ENCODE results near the gene ANKRD45.
"Not testable (repeated sequence)": the region's sequence is repeated elsewhere in the genome, so short reads cannot be mapped to it uniquely, and the experiment has no call there.

The ANKRD45 gene, protein sequence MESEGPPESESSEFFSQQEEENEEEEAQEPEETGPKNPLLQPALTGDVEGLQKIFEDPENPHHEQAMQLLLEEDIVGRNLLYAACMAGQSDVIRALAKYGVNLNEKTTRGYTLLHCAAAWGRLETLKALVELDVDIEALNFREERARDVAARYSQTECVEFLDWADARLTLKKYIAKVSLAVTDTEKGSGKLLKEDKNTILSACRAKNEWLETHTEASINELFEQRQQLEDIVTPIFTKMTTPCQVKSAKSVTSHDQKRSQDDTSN

DNA sequence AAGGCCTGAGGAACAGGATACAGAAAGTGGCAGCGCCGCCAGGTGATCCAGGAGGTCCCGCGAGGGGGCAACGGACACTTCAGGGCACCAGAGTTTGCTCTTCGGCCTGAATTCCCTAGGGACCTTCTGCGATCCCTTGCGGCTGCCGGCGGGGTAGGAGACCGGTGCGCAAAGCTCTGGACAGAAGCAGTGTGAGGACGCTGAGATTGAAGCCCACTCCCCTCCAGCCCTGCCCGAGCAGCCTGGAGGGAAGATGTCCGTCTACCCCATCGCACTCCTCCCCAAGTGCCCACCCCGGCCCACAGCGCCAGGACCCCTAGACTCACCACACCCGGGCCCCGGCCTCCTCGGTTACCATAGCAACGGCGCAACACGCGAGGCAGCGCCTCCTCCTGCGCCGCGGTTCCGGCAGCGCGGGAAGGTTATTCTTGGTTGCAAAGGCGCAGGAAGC is at the start of gene ANKRD45:
ANKRD45 (minus strand) TSS at position 361 of the 451 bp plus-strand sequence. CDS start 10,433 bp downstream, outside the sequence.
- in situ Hi-C loops (cut with MboI; ENCODE audit: low sequenced_read_pairs), result no loop called here

GRCh38 chr1:173717238-173717637 is 47.6 kb upstream of the ANKRD45 start:
- in situ Hi-C loops (cut with MboI; ENCODE audit: low sequenced_read_pairs), result no loop called here

DNA sequence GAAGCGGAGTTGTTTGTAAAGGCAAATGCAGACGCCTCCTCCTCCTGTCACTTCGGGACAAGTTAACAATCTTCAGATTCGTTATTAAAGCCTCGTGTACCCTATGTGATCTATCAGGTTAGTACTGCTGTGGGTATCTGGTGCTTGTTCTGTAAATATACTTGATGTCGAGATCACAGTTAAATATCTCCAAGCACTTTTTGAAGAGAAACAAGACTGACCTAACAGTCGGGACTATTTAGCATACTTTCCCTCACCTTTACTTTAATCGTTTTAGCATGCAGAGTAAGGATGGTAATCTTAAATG is 45.8 kb upstream of the ANKRD45 start:
- in situ Hi-C loops (cut with MboI; ENCODE audit: low sequenced_read_pairs), result no loop called here

- in situ Hi-C loops (cut with MboI; ENCODE audit: low sequenced_read_pairs), result no loop called here
Observed at GRCh38 chr1:173714759-173715537, 45.3 kb upstream of the ANKRD45 start, which contains the start of gene KLHL20. TSS of gene KLHL20 (plus strand) at chr1:173714981. CDS start at chr1:173716044, 1,063 bp downstream.

DNA sequence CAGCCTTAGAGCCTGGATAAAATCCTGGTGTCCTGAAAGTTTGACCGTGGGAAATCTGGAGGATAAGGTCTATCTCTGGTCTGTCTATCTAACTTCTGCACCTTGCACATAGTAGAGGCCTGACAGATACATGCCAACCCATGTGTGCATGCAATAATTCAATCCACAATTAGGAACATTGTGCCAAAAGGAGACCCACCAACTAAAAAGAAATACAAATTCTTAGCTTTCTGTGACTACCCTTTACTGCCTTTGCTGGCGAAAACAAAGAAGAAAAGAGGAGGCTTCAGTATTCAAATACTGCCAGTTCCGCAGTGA is 44.7 kb upstream of the ANKRD45 start:
- in situ Hi-C loops (cut with MboI; ENCODE audit: low sequenced_read_pairs), result no loop called here

DNA sequence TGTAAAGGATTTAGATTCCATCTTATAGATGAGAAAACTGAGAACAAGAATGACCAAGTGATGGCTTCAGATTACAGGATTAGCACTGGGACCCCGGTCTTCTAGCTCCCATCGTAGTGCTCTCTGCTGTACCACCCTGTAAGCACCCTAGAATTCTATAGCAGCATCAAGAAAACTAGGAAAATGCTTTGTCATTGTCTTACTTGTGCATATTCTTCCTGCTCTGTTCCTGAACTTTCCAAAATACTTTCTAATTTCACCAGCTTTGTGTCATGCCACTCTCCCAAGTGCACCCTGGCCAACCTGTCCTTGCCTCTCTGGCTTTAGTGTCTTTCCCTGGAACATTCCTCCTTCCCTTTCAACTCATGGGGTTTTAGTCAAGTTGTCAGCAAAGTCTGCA is 39.1 kb upstream of the ANKRD45 start:
- in situ Hi-C loops (cut with MboI; ENCODE audit: low sequenced_read_pairs), result no loop called here

- in situ Hi-C loops (cut with MboI; ENCODE audit: low sequenced_read_pairs), result no loop called here
Observed at GRCh38 chr1:173705117-173705516, 35.5 kb upstream of the ANKRD45 start.

DNA sequence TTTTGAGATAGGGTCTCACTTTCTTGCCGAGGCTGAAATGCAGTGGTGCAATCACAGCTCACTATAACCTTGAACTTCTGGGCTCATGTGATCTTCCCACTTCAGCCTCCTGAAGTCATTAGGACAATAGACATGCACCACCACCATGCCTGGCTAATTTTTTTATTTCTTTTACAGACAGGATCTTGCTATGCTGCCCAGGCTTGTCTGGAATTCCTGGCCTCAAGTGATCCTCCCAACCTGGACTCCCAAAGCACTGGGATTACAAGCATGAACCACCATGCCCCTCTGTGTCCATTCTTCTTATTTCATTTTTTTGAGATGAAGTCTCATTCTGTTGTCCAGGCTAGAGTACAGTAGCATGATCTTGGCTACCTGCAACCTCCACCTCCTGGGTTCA is 33.1 kb upstream of the ANKRD45 start:
- in situ Hi-C loops (cut with MboI; ENCODE audit: low sequenced_read_pairs), result no loop called here

DNA sequence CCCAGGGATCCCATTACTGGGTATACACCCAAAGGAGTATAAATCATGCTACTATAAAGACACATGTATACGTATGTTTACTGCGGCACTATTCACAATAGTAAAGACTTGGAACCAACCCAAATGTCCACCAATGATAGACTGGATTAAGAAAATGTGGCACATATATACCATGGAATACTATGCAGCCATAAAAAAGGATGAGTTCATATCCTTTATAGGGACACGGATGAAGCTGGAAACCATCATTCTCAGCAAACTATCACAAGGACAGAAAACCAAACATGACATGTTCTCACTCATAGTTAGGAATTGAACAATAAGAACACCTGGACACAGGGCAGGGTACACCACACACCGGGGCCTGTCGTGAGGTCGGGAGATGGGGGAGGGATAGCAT is 31.6 kb upstream of the ANKRD45 start:
- in situ Hi-C loops (cut with MboI; ENCODE audit: low sequenced_read_pairs), result not testable (repeated sequence)

DNA sequence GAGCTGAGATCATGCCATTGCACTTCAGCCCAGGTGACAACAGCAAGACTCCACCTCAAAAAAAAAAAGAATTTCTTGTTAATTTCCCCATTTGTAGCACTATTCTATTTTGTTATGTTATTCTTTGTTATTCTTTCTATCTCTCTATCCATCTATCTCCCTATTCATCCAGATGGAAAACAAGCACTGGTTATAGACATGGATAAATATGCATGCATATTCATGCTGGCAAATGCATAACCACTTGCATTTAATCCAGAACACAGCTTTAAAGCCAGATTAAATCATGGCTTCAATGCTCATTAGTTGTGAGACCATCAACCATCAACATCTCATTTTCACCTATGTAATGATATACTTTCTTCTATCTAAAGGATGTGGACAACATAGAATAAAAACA is 23.6 kb upstream of the ANKRD45 start:
- in situ Hi-C loops (cut with MboI; ENCODE audit: low sequenced_read_pairs), result no loop called here

DNA sequence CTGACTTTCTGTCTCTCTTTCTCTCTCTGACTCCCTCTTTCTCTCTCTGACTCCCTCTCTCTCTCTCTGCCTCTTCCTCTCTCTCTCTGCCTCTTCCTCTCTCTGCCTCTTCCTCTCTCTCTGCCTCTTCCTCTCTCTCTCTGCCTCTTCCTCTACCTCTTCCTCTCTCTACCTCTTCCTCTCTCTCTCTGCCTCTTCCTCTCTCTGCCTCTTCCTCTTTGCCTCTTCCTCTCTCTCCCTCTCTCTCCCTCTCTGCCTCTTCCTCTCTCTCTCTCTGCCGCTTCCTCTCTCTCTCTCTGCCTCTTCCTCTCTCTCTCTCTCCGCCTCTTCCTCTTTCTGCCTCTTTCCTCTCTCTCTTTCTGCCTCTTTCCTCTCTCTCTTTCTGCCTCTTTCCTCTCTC is 18.6 kb upstream of the ANKRD45 start:
- in situ Hi-C loops (cut with MboI; ENCODE audit: low sequenced_read_pairs), result no loop called here

DNA sequence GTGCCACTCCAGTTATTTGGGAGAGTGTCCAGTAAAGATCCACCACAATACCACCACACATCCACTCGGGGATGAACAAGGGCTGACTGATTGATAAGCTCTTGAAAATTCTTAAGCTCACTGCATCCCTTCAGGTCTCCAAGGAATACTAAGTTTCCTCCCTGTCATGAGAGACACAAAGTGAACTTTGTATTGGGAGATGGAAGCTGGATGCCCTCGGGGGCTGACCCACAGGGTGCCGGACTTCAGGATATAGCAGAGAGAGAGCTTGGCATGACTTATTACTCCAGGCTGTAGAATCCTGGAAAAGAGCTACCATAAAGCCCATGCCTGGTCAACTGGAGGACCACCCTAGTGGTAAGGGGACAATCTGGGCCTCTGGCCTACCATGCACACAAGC is 15.5 kb upstream of the ANKRD45 start:
- in situ Hi-C loops (cut with MboI; ENCODE audit: low sequenced_read_pairs), result not testable (repeated sequence)

DNA sequence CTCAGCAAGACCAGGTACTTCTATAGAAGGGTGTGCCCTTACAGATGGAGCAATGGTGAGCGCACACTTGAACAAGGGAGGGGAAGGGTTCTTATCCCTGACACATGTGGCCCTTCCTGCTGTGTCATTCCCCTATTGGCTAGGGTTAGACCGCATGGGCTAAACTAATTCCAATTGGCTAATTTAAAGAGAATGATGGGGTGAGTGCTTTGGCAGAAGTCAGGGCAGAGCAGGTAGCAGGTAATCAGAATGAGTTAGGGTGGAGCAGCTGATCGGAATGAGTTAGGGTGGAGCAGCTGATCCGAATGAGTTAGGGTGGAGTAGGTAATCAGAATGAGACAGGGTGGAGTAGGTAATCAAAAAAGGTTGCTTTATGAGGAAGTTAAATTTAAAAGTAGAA is 14.2 kb upstream of the ANKRD45 start:
- in situ Hi-C loops (cut with MboI; ENCODE audit: low sequenced_read_pairs), result not testable (repeated sequence)

GRCh38 chr1:173682184-173682583 is 12.5 kb upstream of the ANKRD45 start:
- in situ Hi-C loops (cut with MboI; ENCODE audit: low sequenced_read_pairs), result no loop called here

- in situ Hi-C loops (cut with MboI; ENCODE audit: low sequenced_read_pairs), result not testable (repeated sequence)
Observed at GRCh38 chr1:173680152-173680551, 10.5 kb upstream of the ANKRD45 start.

GRCh38 chr1:173674496-173674895 is 4.8 kb upstream of the ANKRD45 start:
- in situ Hi-C loops (cut with MboI; ENCODE audit: low sequenced_read_pairs), result not testable (repeated sequence)

DNA sequence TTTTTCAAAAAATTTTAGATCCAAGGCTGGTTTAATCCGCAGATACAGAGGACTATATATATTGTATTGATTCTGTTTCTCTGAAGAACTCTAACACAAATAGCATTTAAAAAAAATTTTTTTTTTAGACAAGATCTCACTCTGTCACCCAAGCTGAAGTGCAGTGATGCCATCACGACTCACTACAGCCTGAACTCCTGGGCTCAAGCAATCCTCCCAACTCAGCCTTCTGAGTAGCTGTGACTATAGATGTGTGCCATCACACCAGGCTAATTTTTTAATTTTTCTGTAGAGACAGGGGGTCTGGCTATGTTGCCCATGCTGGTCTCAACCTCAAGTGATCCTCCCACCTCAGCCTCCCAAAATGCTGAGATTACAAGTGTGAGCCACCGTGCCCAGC is 3.0 kb downstream of the ANKRD45 start:
- in situ Hi-C loops (cut with MboI; ENCODE audit: low sequenced_read_pairs), result no loop called here

- in situ Hi-C loops (cut with MboI; ENCODE audit: low sequenced_read_pairs), result no loop called here
Observed at GRCh38 chr1:173663159-173663558, 6.5 kb downstream of the ANKRD45 start.

DNA sequence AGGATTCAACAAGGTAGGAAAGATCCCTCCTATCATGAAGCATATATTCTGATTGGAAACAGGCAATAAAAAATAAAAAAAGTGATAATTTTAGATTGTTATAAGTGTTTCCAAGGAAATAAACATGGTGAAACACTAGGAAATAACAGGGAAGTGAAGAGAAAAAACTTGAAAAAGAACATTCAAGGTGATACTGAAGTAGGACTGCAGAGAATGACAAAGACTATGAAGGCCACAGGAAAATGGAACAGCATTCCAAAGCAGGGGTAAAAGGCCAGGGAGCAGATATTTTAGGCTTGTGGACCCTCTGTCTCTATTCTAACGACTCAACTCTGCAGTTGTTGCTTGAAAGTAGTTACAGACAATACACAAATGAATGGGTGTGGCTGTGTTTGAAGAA is 7.9 kb downstream of the ANKRD45 start:
- in situ Hi-C loops (cut with MboI; ENCODE audit: low sequenced_read_pairs), result no loop called here

DNA sequence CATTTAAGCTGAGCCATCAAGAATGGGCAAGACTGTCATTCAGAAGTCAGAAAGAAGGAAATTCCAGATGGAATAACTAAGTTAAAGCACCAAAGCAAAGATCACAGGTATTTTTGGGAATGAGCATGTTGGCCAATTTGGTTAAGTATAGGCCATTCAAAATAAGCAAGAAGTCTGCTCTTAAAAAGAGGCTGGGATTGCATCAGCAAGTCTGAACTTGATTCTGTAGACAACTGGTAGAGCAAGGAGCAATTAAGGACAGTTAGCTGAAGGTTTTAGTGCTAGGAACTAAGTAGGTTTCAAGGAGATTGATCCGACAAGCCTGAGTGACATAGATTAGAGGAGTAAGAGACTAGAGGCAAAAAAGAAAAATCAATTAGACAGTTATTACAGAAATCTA is 8.4 kb downstream of the ANKRD45 start:
- in situ Hi-C loops (cut with MboI; ENCODE audit: low sequenced_read_pairs), result no loop called here

DNA sequence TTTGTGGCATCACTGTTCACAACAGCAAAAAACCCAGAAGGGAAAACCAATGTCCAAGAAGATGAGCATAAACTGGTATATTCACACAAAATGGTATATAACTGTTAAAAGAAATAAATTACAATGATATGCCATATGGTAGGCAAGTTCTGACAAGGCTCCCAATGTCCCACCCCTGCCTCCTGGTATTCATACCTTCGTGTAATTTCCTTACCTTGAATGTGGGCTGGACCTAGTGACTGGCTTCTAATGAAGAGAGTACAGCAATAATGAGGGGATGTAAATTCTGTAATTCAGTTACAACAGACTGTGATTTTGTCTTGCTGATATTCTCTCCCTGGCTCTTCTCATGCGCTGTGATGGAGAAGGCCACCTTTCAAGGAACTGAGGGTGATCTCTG is 9.3 kb downstream of the ANKRD45 start:
- in situ Hi-C loops (cut with MboI; ENCODE audit: low sequenced_read_pairs), result no loop called here

GRCh38 chr1:173648880-173649605 is 20.6 kb downstream of the ANKRD45 start:
- in situ Hi-C loops (cut with MboI; ENCODE audit: low sequenced_read_pairs), result no loop called here

Measured in HL-60/S4 treated with phorbol 12-myristate 13-acetate at 8.2 ng/mL for 4 days and 3 days (cell line).